ENCODE measurements around the gene TBC1D12.
"Not testable (repeated sequence)": the region's sequence is repeated elsewhere in the genome, so short reads cannot be mapped to it uniquely, and the experiment has no call there.

TBC1D12 gene

GRCh38 chr10:94402204-94402842, at the start of gene TBC1D12:
TSS of gene TBC1D12 (plus strand) at chr10:94402541. CDS start at chr10:94402614, 73 bp downstream.
- no peak for DNase-seq (ENCODE audit: low read depth in 2 of 2, low spot score in 1 of 2)

DNA sequence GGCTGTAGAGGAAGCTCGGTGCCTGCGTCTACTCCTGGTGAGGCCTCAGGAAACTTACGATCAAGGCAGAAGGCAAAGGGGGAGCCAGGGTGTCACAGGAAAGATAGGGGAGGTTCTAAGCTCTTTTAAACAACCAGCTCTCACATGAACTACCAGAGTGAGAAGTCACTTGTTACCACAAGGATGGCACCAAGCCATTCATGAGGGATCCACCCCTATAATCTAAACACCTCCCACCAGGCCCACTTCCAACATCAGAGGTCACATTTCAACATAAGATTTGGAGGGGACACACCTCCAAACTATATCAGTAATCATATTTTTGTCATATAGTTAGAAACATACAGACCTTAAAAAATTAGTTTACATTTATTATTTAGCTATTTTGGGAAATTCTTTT, 49.0 kb upstream of the TBC1D12 start:
- no peak for DNase-seq (ENCODE audit: low read depth in 2 of 2, low spot score in 1 of 2)

- no peak for DNase-seq (ENCODE audit: low read depth in 2 of 2, low spot score in 1 of 2)
These were observed 46.5 kb upstream of the TBC1D12 start for GRCh38 chr10:94355841-94356240.

GRCh38 chr10:94357193-94357592, 45.1 kb upstream of the TBC1D12 start:
- DNase-seq (ENCODE audit: low read depth in 2 of 2, low spot score in 1 of 2): no peak

- DNase-seq (ENCODE audit: low read depth in 2 of 2, low spot score in 1 of 2): no peak
These were observed 43.9 kb upstream of the TBC1D12 start for GRCh38 chr10:94358480-94358879.

DNA sequence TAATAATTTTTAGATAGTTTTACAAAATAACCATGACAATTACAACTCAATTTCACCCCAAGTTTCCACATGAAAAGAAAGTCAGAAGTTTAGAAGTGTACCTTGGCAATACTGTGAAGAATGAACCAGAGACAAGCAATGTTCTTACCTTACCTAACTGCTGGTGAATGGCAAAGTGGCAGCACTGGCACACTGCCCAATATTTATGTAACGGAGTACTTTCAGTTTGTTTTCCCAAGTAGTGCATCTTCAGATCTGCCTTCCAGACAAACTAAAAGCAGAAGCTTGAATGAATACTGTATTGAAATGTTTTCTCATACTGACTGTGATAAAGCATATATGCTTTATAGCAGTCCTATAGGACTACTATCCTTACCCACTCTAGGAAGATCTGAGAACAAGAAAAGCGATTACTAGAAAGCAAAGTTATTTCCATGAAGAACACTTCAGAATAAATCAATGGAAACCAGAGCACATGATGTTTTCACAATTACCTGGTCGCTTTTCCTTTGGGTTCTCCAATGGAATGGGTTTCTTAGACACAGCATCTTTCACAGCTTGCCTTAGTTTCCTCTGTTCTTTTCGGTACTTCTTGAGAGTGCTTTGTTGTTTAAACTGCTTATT, 41.1 kb upstream of the TBC1D12 start:
- DNase-seq (ENCODE audit: low read depth in 2 of 2, low spot score in 1 of 2): no peak

DNA sequence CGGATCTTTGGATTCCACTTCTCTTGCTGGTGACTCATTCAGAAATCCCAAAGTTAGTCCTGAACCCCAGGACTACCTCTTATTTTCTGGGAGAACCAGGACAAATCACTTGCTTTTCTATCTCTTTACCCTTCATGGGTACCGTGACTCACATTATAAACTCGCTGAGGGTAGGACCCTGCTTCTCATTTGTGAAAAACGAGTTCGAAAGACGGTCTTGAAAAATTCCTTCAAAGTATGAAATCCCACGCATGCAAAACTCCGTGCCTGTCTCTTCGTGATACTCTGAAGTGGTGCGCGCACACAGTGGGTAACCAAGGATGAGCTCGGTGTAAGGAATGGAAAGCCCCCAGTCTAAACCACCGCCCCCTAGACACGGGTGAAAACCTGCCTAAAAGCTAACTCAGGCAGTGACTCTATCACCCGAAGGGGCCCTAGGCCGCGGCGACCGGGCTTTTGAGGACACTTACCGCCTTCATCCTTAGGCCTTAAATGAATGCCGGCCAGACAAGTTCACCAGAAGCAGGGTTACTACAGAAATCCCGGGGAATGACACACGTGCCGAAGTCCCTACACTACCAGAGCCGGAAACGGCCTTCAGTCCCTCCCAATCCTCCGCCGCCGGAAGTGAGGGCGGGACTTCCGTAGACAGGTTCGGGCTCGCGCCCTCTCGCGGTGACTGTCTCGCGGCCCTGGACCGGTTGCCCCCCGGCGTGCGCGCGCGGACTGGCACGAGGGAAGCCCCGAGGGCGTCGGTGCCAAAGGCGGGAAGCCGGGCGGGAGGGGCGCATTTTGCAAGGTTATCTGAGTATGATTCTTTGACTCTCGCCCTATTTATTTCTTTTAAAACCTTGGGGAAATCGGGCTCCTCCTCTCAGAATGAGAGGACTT, 39.7 kb upstream of the TBC1D12 start, which contains the start of gene NOC3L:
NOC3L (minus strand) TSS at position 580 of the 891 bp plus-strand sequence; CDS start at position 479, 101 bp downstream.
- DNase-seq (ENCODE audit: low read depth in 2 of 2, low spot score in 1 of 2): peak; percentile 83 to 94

- no peak for DNase-seq (ENCODE audit: low read depth in 2 of 2, low spot score in 1 of 2)
These were observed 39.1 kb upstream of the TBC1D12 start for GRCh38 chr10:94363251-94363565.

DNA sequence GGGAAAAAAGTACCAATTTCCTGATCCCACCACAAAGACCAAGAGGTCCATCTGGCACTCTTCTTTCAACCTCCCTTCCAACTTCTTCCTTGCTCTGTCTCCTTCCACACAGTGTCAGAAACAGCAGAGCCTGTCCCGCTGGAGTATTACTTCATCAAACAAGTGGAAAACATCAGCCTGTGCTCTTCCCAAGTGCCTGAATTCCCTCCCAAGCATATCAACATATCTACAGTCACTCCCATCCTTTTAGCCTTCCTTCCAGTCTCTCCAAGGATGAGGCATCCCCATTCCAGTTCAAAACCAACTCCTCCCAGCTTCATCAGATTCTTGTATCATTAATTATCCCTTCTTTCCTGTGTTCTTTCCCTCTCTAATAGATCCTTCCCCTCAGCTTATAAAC, 37.9 kb upstream of the TBC1D12 start:
- DNase-seq (ENCODE audit: low read depth in 2 of 2, low spot score in 1 of 2): no peak

GRCh38 chr10:94366382-94366781, 36.0 kb upstream of the TBC1D12 start:
- no peak for DNase-seq (ENCODE audit: low read depth in 2 of 2, low spot score in 1 of 2)

GRCh38 chr10:94370501-94370900, 31.8 kb upstream of the TBC1D12 start:
- DNase-seq (ENCODE audit: low read depth in 2 of 2, low spot score in 1 of 2): no peak

DNA sequence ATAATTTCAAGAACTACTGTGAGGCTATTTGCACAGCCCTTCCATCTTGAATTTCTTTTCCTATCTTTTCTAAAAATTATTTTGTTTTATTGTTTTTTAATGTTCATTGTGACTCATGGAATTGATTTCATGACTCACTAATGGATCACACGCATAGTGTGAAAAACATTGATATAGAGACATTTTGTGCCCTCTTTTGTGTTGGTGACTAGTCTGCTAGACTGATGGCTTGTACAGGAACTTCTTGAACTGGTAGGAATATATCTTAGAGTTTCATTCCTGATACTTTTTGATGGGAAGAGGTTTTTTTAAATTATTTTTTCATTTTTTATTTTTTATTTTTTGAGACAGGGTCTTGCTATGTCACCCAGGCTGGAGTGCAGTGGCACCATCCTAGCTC, 27.0 kb upstream of the TBC1D12 start:
- no peak for DNase-seq (ENCODE audit: low read depth in 2 of 2, low spot score in 1 of 2)

DNA sequence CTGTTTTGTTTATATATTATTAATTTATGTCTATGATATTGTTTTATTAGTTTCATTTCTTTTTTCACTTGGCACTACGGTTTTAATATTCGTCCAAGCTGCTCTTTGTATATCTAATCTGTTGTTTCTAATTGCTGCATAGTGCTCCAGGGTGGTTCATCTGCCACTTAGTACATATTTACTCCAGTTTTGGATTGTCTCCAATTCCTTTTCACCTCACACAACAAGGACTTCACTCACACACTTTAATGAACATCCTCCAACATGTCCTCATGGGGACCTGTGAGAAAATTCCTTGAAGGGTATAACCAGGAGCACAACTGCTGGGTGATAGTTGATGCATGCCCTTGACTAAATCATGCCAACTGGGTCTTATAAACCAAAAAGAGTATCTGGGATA, 25.5 kb upstream of the TBC1D12 start:
- DNase-seq (ENCODE audit: low read depth in 2 of 2, low spot score in 1 of 2): no peak

- no peak for DNase-seq (ENCODE audit: low read depth in 2 of 2, low spot score in 1 of 2)
These were observed 18.8 kb upstream of the TBC1D12 start for GRCh38 chr10:94383530-94383929.

DNA sequence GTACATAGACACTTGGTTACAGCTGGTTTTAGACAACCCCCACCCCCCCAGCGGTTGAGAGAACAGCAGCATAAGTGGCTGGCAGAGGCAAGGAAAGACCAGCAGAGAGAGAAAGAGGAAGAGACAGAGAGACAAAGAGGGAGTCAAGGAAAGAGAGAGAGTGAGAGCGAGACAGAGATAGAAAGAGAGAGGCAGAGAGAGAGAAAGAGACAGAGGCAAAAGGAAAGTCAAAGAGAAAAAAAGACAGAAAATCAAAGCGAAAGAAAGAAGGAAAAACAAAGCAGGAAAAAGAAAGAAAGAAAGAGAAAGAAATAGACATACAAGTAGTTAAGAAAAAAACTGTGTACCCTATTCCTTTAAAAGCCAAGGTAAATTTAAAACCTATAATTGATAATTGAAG, 16.6 kb upstream of the TBC1D12 start:
- DNase-seq (ENCODE audit: low read depth in 2 of 2, low spot score in 1 of 2): not testable (repeated sequence)

DNA sequence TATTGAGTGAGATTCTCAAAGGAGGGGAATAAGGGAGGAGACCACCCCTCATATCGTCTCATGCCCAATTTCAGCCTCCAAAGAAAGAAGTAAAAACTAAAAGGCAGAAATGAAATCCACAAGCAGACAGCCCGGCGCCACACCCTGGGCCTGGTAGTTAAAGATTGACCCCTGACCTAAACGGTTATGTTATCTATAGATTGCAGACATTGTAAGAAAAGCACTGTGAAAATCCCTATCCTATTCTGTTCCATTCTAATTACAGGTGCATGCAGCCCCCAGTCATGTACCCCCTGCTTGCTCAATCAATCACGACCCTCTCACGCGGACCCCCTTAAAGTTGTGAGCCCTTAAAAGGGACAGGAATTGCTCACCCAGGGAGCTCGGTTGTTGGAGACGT, 10.2 kb upstream of the TBC1D12 start:
- DNase-seq (ENCODE audit: low read depth in 2 of 2, low spot score in 1 of 2): not testable (repeated sequence)

DNA sequence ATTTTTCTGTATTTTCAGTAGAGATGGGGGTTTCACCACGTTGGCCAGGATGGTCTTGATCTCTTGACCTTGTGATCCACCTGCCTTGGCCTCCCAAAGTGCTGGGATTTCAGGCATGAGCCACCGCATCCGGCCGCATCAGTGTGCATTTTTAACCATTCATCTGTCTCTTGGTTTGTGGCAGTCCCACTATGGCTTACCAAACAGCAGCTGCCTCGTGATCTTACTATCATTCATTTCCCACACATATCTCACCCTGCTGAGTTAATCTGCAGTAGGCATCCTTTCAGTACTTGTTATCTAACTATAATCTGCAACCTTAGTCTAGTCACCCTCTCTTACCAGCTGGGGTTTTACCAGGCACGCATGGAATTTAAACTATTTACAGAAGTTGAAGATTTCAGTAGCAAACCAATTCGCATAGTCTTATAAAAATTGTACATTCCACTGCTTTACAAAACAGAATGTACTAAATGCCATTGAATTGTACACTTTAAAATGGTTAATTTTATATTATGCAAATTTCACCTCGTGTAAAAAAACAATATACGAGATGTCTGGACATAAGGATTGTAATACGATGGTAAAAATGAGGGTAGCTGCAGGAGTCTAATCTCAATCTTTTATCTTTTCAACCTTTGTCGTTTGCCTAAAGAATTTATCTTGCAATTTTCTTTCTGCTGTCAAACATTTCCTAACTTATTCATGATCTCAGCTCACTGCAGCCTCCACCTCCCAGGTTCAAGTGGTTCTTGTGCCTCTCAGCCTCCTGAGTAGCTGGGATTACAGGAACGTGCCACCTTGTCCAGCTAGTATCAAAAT, 4.6 kb upstream of the TBC1D12 start:
- no peak for DNase-seq (ENCODE audit: low read depth in 2 of 2, low spot score in 1 of 2)

GRCh38 chr10:94398762-94399161, 3.6 kb upstream of the TBC1D12 start:
- no peak for DNase-seq (ENCODE audit: low read depth in 2 of 2, low spot score in 1 of 2)

DNA sequence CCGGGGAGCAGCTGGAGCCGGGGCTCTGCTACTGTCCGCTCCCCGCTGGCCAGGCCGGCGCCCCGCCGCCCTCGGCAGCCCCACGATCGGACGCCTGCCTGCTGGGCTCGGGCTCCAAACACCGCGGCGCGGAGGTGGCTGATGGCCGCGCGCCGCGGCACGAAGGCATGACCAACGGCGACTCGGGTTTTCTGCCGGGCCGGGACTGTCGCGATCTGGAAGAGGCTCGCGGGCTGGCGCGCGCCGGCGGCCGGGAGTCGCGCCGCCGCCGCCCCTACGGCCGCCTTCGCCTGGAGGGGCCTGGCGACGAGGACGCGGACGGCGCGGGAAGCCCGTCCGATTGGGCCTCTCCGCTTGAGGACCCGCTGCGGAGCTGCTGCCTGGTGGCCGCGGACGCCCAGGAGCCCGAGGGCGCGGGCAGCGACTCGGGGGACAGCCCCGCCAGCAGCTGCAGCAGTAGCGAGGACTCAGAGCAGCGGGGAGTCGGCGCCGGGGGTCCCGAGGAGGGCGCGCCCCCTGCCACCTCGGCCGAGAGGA, 570 bp downstream of the TBC1D12 start:
- no peak for DNase-seq (ENCODE audit: low read depth in 2 of 2, low spot score in 1 of 2)

DNA sequence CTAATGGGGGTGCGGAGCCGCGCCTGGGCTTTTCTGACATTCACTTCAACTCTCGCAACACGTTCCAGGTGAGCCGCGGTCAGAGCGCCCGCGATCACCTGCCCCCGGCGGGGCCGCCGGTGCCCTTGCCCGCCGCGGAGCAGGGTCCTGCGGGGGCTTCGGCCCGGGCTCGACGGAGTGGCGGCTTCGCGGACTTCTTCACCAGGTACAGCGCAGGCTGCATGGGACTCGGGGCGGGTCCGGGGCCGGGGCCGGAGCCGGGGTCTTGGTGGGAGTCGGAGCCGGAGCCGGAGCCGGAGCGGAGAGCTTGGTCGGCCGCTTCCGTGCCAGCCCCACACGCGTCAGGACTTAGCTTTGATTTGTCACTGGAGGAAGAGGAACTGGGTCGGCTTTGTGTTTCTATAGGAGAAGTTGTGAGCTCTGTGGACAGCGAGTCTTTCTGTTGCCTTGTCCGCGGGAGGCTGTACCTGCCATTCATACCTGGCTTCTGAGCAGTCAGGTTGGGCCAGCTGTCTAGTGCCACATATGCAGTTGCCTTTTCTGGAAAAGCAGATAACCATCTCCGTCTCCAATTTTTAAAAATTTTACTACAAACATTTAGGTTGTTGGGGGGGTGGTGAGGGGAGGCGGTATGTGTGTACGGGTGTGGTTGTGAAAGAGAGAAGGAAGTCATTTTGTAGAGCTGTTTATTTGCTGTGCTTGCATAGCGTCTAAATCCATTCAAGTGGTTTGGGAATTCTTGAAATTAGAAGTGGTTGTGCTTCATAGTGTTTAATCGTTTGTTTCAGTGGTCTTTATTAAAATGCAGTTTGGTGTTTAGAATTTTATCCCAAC, 1.3 kb downstream of the TBC1D12 start:
- no peak for DNase-seq (ENCODE audit: low read depth in 2 of 2, low spot score in 1 of 2)
